Measurements from ENCODE around the gene PAX6. TPM values are rescaled to one million over a fixed set of nuclear protein-coding genes. Genes with fewer than 3 reads are reported as not detected.

PAX6 gene
- total and polyA plus RNA-seq, 4 donors = 0.23 to 0.38 TPM; not detected in 2

DNA sequence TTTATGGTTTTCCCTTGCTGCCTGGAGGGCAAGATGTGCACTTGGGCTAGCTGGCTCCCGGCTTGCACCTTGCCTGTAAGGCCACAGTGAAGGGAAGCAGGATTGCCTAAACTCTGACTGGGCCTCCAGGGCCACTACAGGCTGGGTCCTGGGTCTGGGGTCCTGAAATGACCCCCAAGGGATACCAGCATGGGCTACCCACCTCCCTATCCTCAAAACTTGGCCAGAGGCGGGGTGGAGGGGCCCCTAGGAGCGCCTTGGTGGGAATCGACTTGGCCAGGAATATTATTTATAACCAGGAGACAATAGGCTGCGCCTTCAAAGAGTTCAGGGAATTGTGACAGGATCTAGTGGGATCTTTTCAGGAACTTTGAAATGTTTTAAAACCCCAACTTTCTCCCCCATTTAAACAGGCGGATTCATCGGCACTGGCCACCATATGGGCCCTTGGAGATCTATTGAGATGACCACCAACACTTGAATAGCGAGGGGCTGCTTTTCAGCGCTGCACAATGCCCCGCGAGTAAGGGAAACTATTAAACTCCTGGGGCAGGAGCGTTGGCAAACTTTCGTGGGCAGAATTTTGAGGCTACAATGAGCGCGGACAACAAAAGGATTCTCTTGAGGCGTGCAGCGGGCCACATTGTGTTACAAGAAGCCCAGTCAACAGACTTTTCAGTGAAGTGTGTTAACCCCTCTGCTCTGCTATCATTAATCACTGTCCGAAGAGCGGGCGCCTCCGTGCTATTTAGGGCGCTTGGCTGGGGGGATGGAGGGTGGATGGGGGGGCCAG is 15.2 kb downstream of the PAX6 start:
- H3K4me1 ChIP-seq (ENCODE audit: control insufficient read depth in 1 of 2, insufficient read depth in 2 of 2, low read length in 2 of 2) = no peaks in the 10 kb centered on the region
- no peaks in the 10 kb centered on the region for H3K36me3 ChIP-seq (ENCODE audit: control insufficient read depth in 1 of 2, insufficient read depth in 2 of 2, low read length in 1 of 2)
- ATAC-seq (ENCODE audit: low FRiP score) (no peak), DNase-seq (peak in 1 of 2 donors; percentile 46)
- H3K4me3 ChIP-seq (ENCODE audit: low read length in 2 of 2) = no peak overlapping the region
- H3K27me3 ChIP-seq (ENCODE audit: control insufficient read depth in 1 of 2, insufficient read depth in 2 of 2, low read length in 1 of 2) = peaks cover 0 to 1% of the 10 kb centered on the region in 2 donors
- intact Hi-C loops (cut with DNase I) = no loop called here
- no peak overlapping the region for H3K27ac ChIP-seq (ENCODE audit: low read depth in 1 of 2, low read length in 2 of 2)
- H3K9me3 ChIP-seq (ENCODE audit: control insufficient read depth, low read length) = no peaks in the 10 kb centered on the region
- WGBS, 2 donors = 85 to 87% methylated on average over 22 of the region's 22 CpGs

DNA sequence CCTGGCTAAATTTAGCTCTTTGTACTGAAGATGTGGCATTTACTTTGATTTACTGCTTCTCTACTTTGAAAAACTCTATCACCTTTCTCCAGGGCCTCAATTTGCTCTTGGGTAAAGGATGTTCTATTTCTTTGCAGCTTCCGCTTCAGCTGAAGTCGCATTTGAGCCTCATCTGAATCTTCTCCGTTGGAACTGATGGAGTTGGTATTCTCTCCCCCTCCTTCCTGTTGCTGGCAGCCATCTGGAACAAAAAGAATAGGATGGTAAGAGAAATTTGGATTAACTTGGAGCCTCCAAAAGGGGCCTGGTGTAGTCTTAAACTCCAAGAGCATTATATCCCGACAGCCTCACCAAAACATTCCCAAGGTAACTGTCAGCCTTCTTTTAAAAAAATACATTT is 16.6 kb downstream of the PAX6 start:
- Histone ChIP-seq H3K36me3 (ENCODE audit: control insufficient read depth in 1 of 2, insufficient read depth in 2 of 2, low read length in 1 of 2) (no peaks in the 10 kb centered on the region), H3K4me1 (ENCODE audit: control insufficient read depth in 1 of 2, insufficient read depth in 2 of 2, low read length in 2 of 2) (no peaks in the 10 kb centered on the region), H3K27me3 (ENCODE audit: control insufficient read depth in 1 of 2, insufficient read depth in 2 of 2, low read length in 1 of 2) (peaks cover 0 to 1% of the 10 kb centered on the region in 2 donors), H3K27ac (ENCODE audit: low read depth in 1 of 2, low read length in 2 of 2) (no peak overlapping the region), H3K4me3 (ENCODE audit: low read length in 2 of 2) (no peak overlapping the region), H3K9me3 (ENCODE audit: control insufficient read depth, low read length) (no peaks in the 10 kb centered on the region)
- WGBS, 2 donors = 91 to 94% methylated on average over 4 of the region's 4 CpGs
- intact Hi-C loops (cut with DNase I) = no loop called here
- no peak for ATAC-seq (ENCODE audit: low FRiP score)
- DNase-seq = no peak

DNA sequence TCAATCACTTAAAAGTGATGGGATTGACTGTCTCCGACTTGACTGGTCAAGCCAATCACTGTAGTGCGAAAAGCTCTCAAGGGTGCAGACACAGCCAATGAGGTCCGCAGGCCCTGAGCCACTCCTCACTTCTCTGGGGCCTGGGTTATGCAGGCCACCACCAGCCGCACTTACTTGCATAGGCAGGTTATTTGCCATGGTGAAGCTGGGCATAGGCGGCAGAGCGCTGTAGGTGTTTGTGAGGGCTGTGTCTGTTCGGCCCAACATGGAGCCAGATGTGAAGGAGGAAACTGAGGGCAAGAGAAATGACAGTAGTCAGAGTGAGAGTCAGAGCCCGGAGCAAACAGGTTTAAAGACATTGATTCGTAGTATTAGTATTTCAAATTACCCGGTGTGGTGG is 17.9 kb downstream of the PAX6 start:
- no peak overlapping the region for H3K4me3 ChIP-seq (ENCODE audit: low read length in 2 of 2)
- H3K27me3 ChIP-seq (ENCODE audit: control insufficient read depth in 1 of 2, insufficient read depth in 2 of 2, low read length in 1 of 2) = peaks cover 0 to 1% of the 10 kb centered on the region in 2 donors
- no peaks in the 10 kb centered on the region for H3K9me3 ChIP-seq (ENCODE audit: control insufficient read depth, low read length)
- no peaks in the 10 kb centered on the region for H3K36me3 ChIP-seq (ENCODE audit: control insufficient read depth in 1 of 2, insufficient read depth in 2 of 2, low read length in 1 of 2)
- WGBS, 2 donors = 97% methylated on average over 10 of the region's 10 CpGs
- intact Hi-C loops (cut with DNase I) = no loop called here
- no peak overlapping the region for H3K27ac ChIP-seq (ENCODE audit: low read depth in 1 of 2, low read length in 2 of 2)
- ATAC-seq (ENCODE audit: low FRiP score) = no peak
- no peaks in the 10 kb centered on the region for H3K4me1 ChIP-seq (ENCODE audit: control insufficient read depth in 1 of 2, insufficient read depth in 2 of 2, low read length in 2 of 2)
- DNase-seq = no peak

DNA sequence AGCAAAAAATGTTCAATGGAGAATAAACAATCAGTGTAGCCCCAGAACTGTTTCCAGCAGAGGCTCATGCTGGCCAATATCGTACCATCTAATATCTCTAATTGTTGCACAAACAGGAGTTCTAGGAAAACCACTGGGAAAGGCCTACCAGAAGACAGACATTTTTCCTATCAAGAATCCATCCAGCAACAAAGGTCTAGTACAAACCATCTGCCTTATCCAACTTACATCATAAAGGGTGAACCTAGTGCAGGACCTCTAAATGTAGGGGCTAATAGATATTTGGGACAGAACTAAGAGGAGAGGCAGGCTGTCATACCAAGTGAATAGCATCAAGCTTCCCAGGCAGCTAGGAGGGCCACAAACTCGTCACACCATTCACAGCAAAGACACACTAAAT is 18.7 kb downstream of the PAX6 start:
- no peak for ATAC-seq (ENCODE audit: low FRiP score)

DNA sequence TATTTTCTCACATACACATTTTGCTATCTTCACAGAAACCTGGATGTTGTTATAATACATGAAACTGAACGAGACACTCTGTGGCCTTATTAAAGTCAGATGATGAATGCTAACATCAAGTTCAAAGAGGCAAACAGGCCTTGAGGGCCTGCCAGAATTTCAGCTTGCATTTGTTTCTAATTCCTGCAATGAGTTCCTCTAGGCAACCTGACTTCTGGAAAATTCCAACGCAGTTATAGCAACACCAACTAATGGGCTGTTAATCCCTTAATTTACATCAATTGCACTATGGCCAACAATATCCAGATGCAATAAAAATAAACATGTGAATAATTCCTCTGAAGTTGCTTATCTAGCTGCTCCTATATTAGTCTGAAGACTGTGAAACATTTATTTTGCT is 19.1 kb downstream of the PAX6 start:
- H3K9me3 ChIP-seq (ENCODE audit: control insufficient read depth, low read length) = no peaks in the 10 kb centered on the region
- ATAC-seq (ENCODE audit: low FRiP score) (no peak), DNase-seq (no peak)
- no peaks in the 10 kb centered on the region for H3K36me3 ChIP-seq (ENCODE audit: control insufficient read depth in 1 of 2, insufficient read depth in 2 of 2, low read length in 1 of 2)
- no peak overlapping the region for H3K27ac ChIP-seq (ENCODE audit: low read depth in 1 of 2, low read length in 2 of 2)
- WGBS, 2 donors = 86 to 89% methylated on average over 2 of the region's 2 CpGs
- H3K27me3 ChIP-seq (ENCODE audit: control insufficient read depth in 1 of 2, insufficient read depth in 2 of 2, low read length in 1 of 2) = no peaks in the 10 kb centered on the region
- intact Hi-C loops (cut with DNase I) = no loop called here
- no peaks in the 10 kb centered on the region for H3K4me1 ChIP-seq (ENCODE audit: control insufficient read depth in 1 of 2, insufficient read depth in 2 of 2, low read length in 2 of 2)
- no peak overlapping the region for H3K4me3 ChIP-seq (ENCODE audit: low read length in 2 of 2)

More for the DNA sequence above, 18.7 kb downstream of the PAX6 start:
- no peak overlapping the region for H3K27ac ChIP-seq (ENCODE audit: low read depth in 1 of 2, low read length in 2 of 2)
- H3K4me3 ChIP-seq (ENCODE audit: low read length in 2 of 2) = no peak overlapping the region
- H3K36me3 ChIP-seq (ENCODE audit: control insufficient read depth in 1 of 2, insufficient read depth in 2 of 2, low read length in 1 of 2) = no peaks in the 10 kb centered on the region
- no peaks in the 10 kb centered on the region for H3K9me3 ChIP-seq (ENCODE audit: control insufficient read depth, low read length)
- intact Hi-C loops (cut with DNase I) = no loop called here
- no peak for DNase-seq
- no peaks in the 10 kb centered on the region for H3K27me3 ChIP-seq (ENCODE audit: control insufficient read depth in 1 of 2, insufficient read depth in 2 of 2, low read length in 1 of 2)
- no peaks in the 10 kb centered on the region for H3K4me1 ChIP-seq (ENCODE audit: control insufficient read depth in 1 of 2, insufficient read depth in 2 of 2, low read length in 2 of 2)
- WGBS, 2 donors = 94 to 95% methylated on average over 2 of the region's 2 CpGs

DNA sequence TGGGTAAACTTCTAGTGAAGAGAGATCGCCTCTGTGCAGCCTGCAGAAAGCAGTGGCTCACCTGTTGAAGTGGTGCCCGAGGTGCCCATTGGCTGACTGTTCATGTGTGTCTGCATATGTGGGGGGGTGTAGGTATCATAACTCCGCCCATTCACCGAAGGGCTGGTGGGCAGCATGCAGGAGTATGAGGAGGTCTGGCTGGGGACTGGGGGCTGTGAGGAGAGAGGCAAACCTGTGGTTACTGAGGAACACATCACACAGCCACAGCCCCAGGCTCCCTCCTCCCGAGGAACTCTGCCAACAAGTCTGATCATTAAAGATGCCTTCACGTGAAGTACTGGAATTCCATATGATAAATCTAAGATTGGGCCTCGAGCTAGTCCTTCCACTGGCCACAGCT is 20.5 kb downstream of the PAX6 start:
- WGBS, 2 donors = 79 to 82% methylated on average over 7 of the region's 7 CpGs
- no peaks in the 10 kb centered on the region for H3K36me3 ChIP-seq (ENCODE audit: control insufficient read depth in 1 of 2, insufficient read depth in 2 of 2, low read length in 1 of 2)
- ATAC-seq (ENCODE audit: low FRiP score) (no peak), DNase-seq (no peak)
- H3K9me3 ChIP-seq (ENCODE audit: control insufficient read depth, low read length) = no peaks in the 10 kb centered on the region
- intact Hi-C loops (cut with DNase I) = no loop called here
- H3K4me1 ChIP-seq (ENCODE audit: control insufficient read depth in 1 of 2, insufficient read depth in 2 of 2, low read length in 2 of 2) = no peaks in the 10 kb centered on the region
- H3K27ac ChIP-seq (ENCODE audit: low read depth in 1 of 2, low read length in 2 of 2) = no peak overlapping the region
- no peaks in the 10 kb centered on the region for H3K27me3 ChIP-seq (ENCODE audit: control insufficient read depth in 1 of 2, insufficient read depth in 2 of 2, low read length in 1 of 2)
- H3K4me3 ChIP-seq (ENCODE audit: low read length in 2 of 2) = no peak overlapping the region

DNA sequence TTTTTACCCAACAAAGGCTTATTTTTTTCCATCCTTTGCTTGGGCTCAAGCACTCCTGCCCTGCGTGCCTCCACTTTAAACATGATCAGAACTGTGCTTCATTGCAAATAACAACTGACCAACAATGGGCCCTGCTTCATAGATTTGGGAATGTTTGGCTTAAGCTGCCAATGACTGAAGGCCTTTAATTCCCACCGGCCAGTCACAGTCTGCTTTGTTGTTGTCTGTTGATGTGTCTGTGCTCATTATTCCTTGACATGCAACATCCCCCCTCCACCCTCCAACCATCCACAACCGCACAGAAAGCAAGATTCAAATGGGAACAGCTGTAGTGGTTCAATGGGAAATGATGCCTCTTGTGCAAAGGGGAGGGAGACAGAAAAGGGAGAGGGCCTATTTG is 23.0 kb downstream of the PAX6 start:
- H3K27me3 ChIP-seq (ENCODE audit: control insufficient read depth in 1 of 2, insufficient read depth in 2 of 2, low read length in 1 of 2) = no peaks in the 10 kb centered on the region
- ATAC-seq (ENCODE audit: low FRiP score) (no peak), DNase-seq (no peak)
- no peaks in the 10 kb centered on the region for H3K9me3 ChIP-seq (ENCODE audit: control insufficient read depth, low read length)
- intact Hi-C loops (cut with DNase I) = no loop called here
- no peaks in the 10 kb centered on the region for H3K36me3 ChIP-seq (ENCODE audit: control insufficient read depth in 1 of 2, insufficient read depth in 2 of 2, low read length in 1 of 2)
- no peak overlapping the region for H3K4me3 ChIP-seq (ENCODE audit: low read length in 2 of 2)
- no peak overlapping the region for H3K27ac ChIP-seq (ENCODE audit: low read depth in 1 of 2, low read length in 2 of 2)
- H3K4me1 ChIP-seq (ENCODE audit: control insufficient read depth in 1 of 2, insufficient read depth in 2 of 2, low read length in 2 of 2) = no peaks in the 10 kb centered on the region
- WGBS, 2 donors = 84 to 89% methylated on average over 3 of the region's 3 CpGs

DNA sequence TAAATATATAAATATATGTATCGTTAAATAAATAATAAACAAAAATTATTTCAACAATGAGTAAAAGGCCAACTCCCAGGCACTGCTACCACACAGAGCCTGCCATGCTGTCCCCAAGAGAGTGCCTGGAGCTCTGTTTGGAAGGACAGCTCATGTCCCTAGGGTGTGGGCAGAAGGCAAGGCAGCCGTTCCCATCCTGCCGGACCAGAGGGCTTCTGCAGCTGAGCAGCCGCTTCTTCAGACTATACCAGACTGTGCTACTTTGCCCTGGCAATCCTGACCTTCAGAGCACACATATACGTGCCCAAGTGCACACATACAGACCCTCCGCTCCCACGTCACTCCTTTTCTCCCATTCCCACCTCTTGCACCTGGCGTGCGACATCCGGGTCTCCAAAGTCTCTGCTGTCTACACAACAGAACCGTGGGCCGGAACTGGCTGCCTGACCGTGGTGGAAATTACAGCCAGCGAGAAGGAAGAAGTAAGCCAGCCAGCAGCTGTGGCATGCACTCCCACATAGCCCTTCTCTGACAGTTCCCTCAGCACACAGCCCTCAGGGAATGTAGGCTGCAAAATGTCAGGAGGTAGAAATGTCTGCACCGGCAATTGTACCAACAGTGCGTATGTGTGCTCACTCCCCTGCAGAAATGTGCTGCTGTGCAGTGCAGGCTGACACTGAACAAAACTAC is 24.0 kb downstream of the PAX6 start:
- no peak for DNase-seq
- 88 to 89% methylated on average over 16 of the region's 16 CpGs for WGBS, 2 donors
- H3K27ac ChIP-seq (ENCODE audit: low read depth in 1 of 2, low read length in 2 of 2) = no peak overlapping the region
- intact Hi-C loops (cut with DNase I) = no loop called here
- H3K4me3 ChIP-seq (ENCODE audit: low read length in 2 of 2) = no peak overlapping the region
- H3K36me3 ChIP-seq (ENCODE audit: control insufficient read depth in 1 of 2, insufficient read depth in 2 of 2, low read length in 1 of 2) = no peaks in the 10 kb centered on the region
- no peaks in the 10 kb centered on the region for H3K27me3 ChIP-seq (ENCODE audit: control insufficient read depth in 1 of 2, insufficient read depth in 2 of 2, low read length in 1 of 2)
- no peaks in the 10 kb centered on the region for H3K9me3 ChIP-seq (ENCODE audit: control insufficient read depth, low read length)
- no peaks in the 10 kb centered on the region for H3K4me1 ChIP-seq (ENCODE audit: control insufficient read depth in 1 of 2, insufficient read depth in 2 of 2, low read length in 2 of 2)
- no peak for ATAC-seq (ENCODE audit: low FRiP score)

DNA sequence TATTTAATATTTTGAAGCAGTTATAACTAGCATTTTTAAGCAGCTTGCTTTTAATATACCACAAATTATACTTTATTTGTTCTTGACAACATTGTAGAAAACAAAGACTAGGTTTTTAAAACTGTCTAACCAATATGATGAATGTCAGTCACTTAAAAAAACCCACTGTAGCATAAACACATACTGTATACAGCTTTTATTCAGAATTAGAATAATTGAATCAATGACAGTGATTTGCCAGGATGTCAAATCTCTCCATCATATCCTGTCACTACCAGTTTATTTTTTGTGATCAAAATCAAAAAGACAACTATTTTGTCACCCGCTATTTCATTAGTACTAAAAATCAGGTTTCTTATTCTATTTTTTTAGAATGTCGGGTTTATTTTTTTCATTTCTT is 26.5 kb downstream of the PAX6 start:
- H3K4me1 ChIP-seq (ENCODE audit: control insufficient read depth in 1 of 2, insufficient read depth in 2 of 2, low read length in 2 of 2) = peaks cover 0 to 3% of the 10 kb centered on the region in 2 donors
- no peak for ATAC-seq (ENCODE audit: low FRiP score)
- intact Hi-C loops (cut with DNase I) = no loop called here
- H3K27ac ChIP-seq (ENCODE audit: low read depth in 1 of 2, low read length in 2 of 2) = no peak overlapping the region
- no peaks in the 10 kb centered on the region for H3K36me3 ChIP-seq (ENCODE audit: control insufficient read depth in 1 of 2, insufficient read depth in 2 of 2, low read length in 1 of 2)
- H3K4me3 ChIP-seq (ENCODE audit: low read length in 2 of 2) = no peak overlapping the region
- no peak for DNase-seq
- WGBS, 2 donors = 99% methylated on average over 2 of the region's 2 CpGs
- no peaks in the 10 kb centered on the region for H3K27me3 ChIP-seq (ENCODE audit: control insufficient read depth in 1 of 2, insufficient read depth in 2 of 2, low read length in 1 of 2)
- no peaks in the 10 kb centered on the region for H3K9me3 ChIP-seq (ENCODE audit: control insufficient read depth, low read length)
